Hepatocyte (in vitro differentiated cells): ENCODE measurements around the gene ATP1B4.

ENCODE experiments used
- CTCF ChIP-seq: fragments of 200-600 bp; sonication (generic); IDR thresholded peaks from 2 replicates; pipeline ENCODE4 v1.5.1; 2016; ENCODE audit warnings: antibody characterized with exemption, mild to moderate bottlenecking; ENCODE audit not compliant: poor library complexity
- EZH2phosphoT487 ChIP-seq: fragments of 200-600 bp; sonication (generic); IDR thresholded peaks from one replicate; pipeline ENCODE4 v1.6.1; 2018; ENCODE audit warnings: antibody characterized with exemption, mild to moderate bottlenecking, low read depth, moderate library complexity; ENCODE audit not compliant: unreplicated experiment, severe bottlenecking

DNA sequence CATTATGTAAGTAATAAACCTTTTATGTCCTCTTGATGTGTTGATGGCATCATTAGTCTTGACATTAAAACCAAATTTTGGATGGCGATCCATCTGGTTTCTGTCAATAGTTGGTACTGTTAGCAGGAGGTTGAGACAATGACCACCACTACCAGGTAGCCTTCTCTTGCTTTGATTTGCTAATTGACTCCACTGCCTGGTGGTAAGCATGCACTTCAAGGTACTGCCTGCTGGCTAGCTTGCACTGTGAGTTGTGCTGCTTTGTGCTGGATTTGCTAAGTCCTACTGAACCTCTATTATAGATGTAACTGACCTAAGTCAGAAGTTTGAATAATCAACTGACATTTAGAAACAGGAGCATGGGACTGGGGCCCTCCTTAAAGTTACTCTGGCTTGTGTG lies 46.3 kb downstream of the ATP1B4 start:
- no peak for TF ChIP-seq EZH2phosphoT487
- no peak for TF ChIP-seq CTCF
